ENCODE measurements around the gene PLCB1. TPM values are rescaled to one million over a fixed set of nuclear protein-coding genes. Genes with fewer than 3 reads are reported as not detected.
"Not testable (repeated sequence)": the region's sequence is repeated elsewhere in the genome, so short reads cannot be mapped to it uniquely, and the experiment has no call there.

PLCB1 gene
- total RNA-seq, 1 donor = 14.6 TPM

DNA sequence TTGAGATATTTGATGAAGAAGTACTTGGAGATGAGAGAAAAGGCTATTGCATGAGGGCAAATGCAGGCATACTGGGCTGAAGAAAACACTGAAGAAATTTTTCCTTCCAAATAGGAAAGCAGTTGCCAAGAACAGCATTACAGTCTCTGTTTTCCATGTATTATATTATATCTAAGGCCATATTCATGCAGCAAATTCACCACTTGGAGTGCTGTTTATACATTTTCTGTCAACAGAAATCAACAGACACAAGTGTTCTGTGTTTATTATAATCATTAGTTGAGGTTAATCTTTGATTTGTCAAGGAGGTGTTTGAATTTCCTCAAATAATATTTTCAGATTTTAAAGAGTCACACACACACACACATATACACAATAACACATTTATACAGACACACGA is 668.0 kb downstream of the PLCB1 start:
- Histone ChIP-seq H3K4me1 (ENCODE audit: insufficient read depth, low read length) (no peaks in the 10 kb centered on the region), H3K4me3 (ENCODE audit: low read length) (no peak overlapping the region), H3K9me3 (ENCODE audit: low read depth, low read length) (no peaks in the 10 kb centered on the region), H3K27me3 (ENCODE audit: insufficient read depth, low read length) (no peaks in the 10 kb centered on the region)

DNA sequence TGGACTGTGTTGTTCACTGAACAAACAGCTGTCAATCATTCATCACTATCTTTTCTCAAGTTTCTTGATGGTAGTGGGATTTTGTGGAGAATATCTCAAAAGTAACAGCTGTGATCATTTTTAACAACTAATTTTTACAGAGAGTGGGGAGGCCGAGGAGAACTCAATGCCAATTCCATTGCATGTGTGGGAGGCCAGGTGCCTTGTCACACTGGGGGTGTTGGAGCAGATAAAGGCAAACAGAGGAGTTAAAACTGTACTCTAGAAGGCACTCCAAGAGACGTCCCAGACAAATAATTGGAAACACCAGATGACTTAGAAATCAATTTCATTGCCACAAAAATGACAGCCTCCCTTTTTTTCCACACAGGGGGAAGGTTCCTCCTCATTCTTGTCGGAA is 669.6 kb downstream of the PLCB1 start:
- H3K4me1 ChIP-seq (ENCODE audit: insufficient read depth, low read length) = no peaks in the 10 kb centered on the region
- no peaks in the 10 kb centered on the region for H3K9me3 ChIP-seq (ENCODE audit: low read depth, low read length)
- no peak overlapping the region for H3K4me3 ChIP-seq (ENCODE audit: low read length)
- no peaks in the 10 kb centered on the region for H3K27me3 ChIP-seq (ENCODE audit: insufficient read depth, low read length)

GRCh38 chr20:8803065-8803464 is 671.0 kb downstream of the PLCB1 start:
- Histone ChIP-seq H3K27me3 (ENCODE audit: insufficient read depth, low read length) (no peaks in the 10 kb centered on the region), H3K4me1 (ENCODE audit: insufficient read depth, low read length) (no peaks in the 10 kb centered on the region), H3K9me3 (ENCODE audit: low read depth, low read length) (no peaks in the 10 kb centered on the region), H3K4me3 (ENCODE audit: low read length) (no peak overlapping the region)

- Histone ChIP-seq H3K9me3 (ENCODE audit: low read depth, low read length) (no peaks in the 10 kb centered on the region), H3K4me1 (ENCODE audit: insufficient read depth, low read length) (no peaks in the 10 kb centered on the region), H3K27me3 (ENCODE audit: insufficient read depth, low read length) (no peaks in the 10 kb centered on the region), H3K4me3 (ENCODE audit: low read length) (no peak overlapping the region)
These were observed 671.9 kb downstream of the PLCB1 start for GRCh38 chr20:8803941-8804340.

GRCh38 chr20:8805737-8806442 is 673.8 kb downstream of the PLCB1 start:
- no peaks in the 10 kb centered on the region for H3K27me3 ChIP-seq (ENCODE audit: insufficient read depth, low read length)
- no peak overlapping the region for H3K4me3 ChIP-seq (ENCODE audit: low read length)
- H3K9me3 ChIP-seq (ENCODE audit: low read depth, low read length) = no peaks in the 10 kb centered on the region
- no peaks in the 10 kb centered on the region for H3K4me1 ChIP-seq (ENCODE audit: insufficient read depth, low read length)

- H3K27me3 ChIP-seq (ENCODE audit: insufficient read depth, low read length) = no peaks in the 10 kb centered on the region
These were observed 675.6 kb downstream of the PLCB1 start for GRCh38 chr20:8807480-8808201.

GRCh38 chr20:8808202-8808535 is 676.1 kb downstream of the PLCB1 start:
- Histone ChIP-seq H3K4me3 (ENCODE audit: low read length) (no peak overlapping the region), H3K4me1 (ENCODE audit: insufficient read depth, low read length) (no peaks in the 10 kb centered on the region), H3K9me3 (ENCODE audit: low read depth, low read length) (no peaks in the 10 kb centered on the region), H3K27me3 (ENCODE audit: insufficient read depth, low read length) (no peaks in the 10 kb centered on the region)

More at GRCh38 chr20:8807480-8808201, 675.6 kb downstream of the PLCB1 start:
- no peak overlapping the region for H3K4me3 ChIP-seq (ENCODE audit: low read length)
- no peaks in the 10 kb centered on the region for H3K9me3 ChIP-seq (ENCODE audit: low read depth, low read length)
- H3K4me1 ChIP-seq (ENCODE audit: insufficient read depth, low read length) = no peaks in the 10 kb centered on the region

DNA sequence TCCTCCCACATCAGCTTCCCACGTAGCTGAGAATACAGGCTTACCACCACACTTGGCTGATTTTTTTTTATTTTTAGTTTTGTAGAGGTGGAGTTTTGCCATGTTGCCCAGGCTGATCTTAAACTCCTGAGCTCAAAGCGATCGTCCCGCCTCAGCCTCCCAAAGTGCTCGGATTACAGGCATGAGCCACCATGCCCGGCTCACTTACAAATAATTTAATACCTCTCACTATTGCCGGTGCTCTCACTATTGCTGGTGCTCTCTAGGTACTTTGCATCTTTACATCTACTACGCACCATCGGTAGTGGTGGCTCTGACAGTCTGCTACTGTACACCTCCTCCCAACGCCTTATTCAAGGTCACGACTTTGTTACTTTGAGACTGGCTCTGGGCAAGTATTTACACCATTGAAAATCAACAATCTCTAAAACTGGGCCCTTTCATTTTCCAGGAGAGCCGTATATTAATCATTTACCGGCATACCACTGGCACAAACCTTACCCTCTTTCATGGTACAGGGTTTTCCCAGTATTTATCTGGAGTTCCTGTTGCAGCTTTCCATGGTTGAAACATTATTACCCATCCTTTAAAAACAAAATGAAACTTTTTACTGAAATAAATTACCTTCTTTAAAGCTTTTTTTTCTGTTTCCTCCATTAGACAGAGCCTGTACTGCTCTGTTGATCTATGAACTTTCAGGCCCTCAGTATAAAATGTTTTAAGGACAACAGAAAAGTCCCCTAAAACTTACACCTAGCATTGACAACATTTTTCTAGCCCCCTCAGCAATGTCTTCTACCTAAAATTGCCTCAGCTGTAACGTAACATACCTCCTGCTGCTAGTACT is 677.3 kb downstream of the PLCB1 start:
- Histone ChIP-seq H3K4me3 (ENCODE audit: low read length) (no peak overlapping the region), H3K27me3 (ENCODE audit: insufficient read depth, low read length) (no peaks in the 10 kb centered on the region), H3K9me3 (ENCODE audit: low read depth, low read length) (no peaks in the 10 kb centered on the region), H3K4me1 (ENCODE audit: insufficient read depth, low read length) (no peaks in the 10 kb centered on the region)

DNA sequence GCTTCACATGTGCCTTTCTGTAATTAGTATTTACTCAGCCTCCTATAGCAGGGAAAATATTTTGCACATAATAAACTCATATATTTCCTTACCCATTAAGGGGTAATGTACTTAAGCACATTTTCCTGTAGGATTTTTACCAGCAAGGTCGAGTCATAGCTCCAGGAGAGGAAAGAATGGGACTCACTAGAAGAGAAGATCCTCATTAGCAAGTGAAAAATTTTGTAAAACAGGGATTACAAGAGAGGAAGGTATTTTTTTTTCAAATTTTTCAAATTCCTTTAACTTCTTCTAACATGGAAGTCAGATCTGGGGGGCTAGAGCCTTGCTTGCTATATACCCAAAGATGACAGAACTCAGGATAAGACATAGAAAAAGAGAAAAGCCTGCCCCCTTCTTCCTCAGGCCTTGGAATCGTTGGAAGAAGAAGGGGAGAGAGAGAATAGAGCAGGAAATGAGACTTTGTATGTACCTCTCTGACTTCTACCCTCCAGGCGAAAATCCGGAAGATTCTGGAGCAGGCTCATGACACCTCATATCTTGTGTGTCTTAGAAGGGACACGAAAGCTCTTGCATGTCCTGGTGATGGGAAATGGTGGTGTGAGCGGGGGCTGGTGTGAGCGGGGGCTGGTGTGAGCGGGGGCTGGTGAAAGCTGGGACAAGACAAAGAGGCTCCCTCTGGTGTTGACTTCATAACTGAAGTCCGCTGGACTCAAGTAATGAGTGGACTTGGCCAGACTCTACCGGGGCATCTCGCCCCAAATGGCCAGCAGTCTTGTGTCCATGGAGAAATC is 679.9 kb downstream of the PLCB1 start:
- no peaks in the 10 kb centered on the region for H3K9me3 ChIP-seq (ENCODE audit: low read depth, low read length)
- H3K27me3 ChIP-seq (ENCODE audit: insufficient read depth, low read length) = no peaks in the 10 kb centered on the region
- H3K4me3 ChIP-seq (ENCODE audit: low read length) = no peak overlapping the region
- H3K4me1 ChIP-seq (ENCODE audit: insufficient read depth, low read length) = no peaks in the 10 kb centered on the region

GRCh38 chr20:8812817-8813216 is 680.8 kb downstream of the PLCB1 start:
- H3K27me3 ChIP-seq (ENCODE audit: insufficient read depth, low read length) = no peaks in the 10 kb centered on the region
- no peaks in the 10 kb centered on the region for H3K9me3 ChIP-seq (ENCODE audit: low read depth, low read length)
- no peaks in the 10 kb centered on the region for H3K4me1 ChIP-seq (ENCODE audit: insufficient read depth, low read length)
- H3K4me3 ChIP-seq (ENCODE audit: low read length) = no peak overlapping the region

DNA sequence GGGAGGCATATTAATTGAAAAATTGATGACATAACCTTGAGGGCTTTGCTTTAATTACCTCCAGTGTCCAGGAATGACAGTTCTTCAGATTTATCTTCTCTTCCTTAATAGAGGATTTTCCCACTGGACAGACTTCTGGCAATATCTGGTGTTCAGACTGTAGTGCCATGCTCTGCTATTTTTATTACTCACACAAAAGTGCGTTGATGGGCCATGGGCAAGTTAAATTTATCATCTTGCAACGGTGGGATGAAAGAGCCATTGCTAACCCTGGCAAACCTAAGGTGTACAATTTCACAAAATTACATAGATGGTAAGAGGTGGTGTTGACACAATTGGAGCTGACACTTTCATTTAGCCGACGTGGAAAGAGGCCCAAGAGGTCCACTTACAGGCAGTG is 683.1 kb downstream of the PLCB1 start:
- H3K4me3 ChIP-seq (ENCODE audit: low read length) = no peak overlapping the region
- H3K27me3 ChIP-seq (ENCODE audit: insufficient read depth, low read length) = no peaks in the 10 kb centered on the region
- no peaks in the 10 kb centered on the region for H3K4me1 ChIP-seq (ENCODE audit: insufficient read depth, low read length)
- H3K9me3 ChIP-seq (ENCODE audit: low read depth, low read length) = no peaks in the 10 kb centered on the region

DNA sequence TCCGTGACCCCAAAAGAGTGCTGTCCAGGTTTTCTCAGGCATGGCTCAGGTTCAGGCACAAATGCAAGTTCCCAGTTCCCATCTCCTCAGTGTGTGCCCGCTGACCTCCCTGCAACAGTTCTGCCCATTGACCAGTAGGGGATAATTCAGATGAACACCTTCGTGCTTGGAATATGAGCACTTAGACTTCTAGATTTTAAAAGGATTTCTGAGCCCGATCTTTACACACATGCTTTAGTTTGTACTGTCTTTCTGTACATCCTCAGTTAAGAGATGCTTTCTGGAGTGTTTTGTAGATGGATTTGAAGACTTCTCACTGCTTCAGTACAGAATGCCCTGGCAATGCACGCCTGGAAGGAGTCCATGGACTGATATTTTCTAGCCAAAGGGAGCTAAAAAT is 697.2 kb downstream of the PLCB1 start:
- no peaks in the 10 kb centered on the region for H3K9me3 ChIP-seq (ENCODE audit: low read depth, low read length)
- H3K4me1 ChIP-seq (ENCODE audit: insufficient read depth, low read length) = no peaks in the 10 kb centered on the region
- no peaks in the 10 kb centered on the region for H3K27me3 ChIP-seq (ENCODE audit: insufficient read depth, low read length)
- no peak overlapping the region for H3K4me3 ChIP-seq (ENCODE audit: low read length)

DNA sequence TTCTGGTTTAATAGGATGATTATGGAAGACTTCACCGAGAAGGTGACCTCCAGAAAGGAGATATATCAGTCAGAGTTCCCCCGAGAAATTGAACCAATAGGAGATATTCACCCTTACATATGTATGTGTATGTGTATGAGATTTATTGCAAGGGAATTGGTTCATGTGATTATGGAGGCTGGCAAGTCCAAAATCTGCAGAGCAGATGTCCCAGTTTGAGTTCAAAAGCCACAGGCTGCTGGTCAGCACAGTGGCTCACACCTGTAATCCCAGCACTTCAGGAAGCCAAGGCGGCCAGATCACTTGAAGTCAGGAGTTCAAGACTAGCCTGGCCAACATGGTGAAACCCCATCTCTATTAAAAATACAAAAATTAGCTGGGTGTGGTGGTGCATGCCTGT is 702.2 kb downstream of the PLCB1 start:
- not testable (repeated sequence) for H3K4me3 ChIP-seq (ENCODE audit: low read length); H3K4me1 ChIP-seq (ENCODE audit: insufficient read depth, low read length); H3K9me3 ChIP-seq (ENCODE audit: low read depth, low read length); H3K27me3 ChIP-seq (ENCODE audit: insufficient read depth, low read length)

DNA sequence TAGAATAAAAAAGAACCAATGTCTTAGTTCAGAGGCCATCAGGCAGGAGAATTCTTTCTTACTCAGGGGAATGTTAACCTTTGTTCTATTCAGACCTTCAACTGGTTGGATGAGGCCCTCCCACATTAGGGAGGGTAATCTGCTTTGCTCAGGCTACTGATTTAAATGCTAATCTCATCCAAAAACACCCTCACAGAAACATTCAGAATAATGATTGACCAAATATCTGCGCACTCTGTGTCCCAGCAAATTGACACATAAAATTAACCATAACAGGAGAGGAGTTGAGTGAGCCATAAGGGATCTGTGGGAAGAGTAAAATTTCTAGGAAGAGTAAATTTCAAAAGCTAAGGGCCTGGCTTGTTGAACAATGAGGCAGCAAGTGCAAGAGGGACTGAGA is 702.8 kb downstream of the PLCB1 start:
- Histone ChIP-seq H3K4me3 (ENCODE audit: low read length) (no peak overlapping the region), H3K27me3 (ENCODE audit: insufficient read depth, low read length) (no peaks in the 10 kb centered on the region), H3K4me1 (ENCODE audit: insufficient read depth, low read length) (no peaks in the 10 kb centered on the region), H3K9me3 (ENCODE audit: low read depth, low read length) (no peaks in the 10 kb centered on the region)

DNA sequence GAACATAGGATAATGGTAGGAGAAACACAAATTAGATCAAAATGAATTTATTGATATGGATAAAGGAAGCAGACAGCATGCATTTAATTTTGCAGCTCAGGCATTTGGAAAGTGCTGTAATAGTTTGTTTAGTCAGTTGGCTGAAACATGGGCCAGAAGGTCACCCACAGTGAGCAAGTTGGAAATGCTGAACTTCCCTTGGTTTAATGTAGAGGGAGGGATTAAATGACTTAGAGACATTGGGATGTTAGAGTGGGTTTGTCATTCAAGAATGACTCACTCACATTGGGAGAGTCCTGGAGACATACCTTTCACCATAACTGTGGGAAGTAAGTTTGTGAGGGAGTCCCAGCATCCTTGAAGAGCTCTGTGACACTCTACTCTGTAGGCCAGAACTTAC is 705.3 kb downstream of the PLCB1 start:
- H3K4me1 ChIP-seq (ENCODE audit: insufficient read depth, low read length) = no peaks in the 10 kb centered on the region

More for the DNA sequence above, 705.3 kb downstream of the PLCB1 start:
- Histone ChIP-seq H3K27me3 (ENCODE audit: insufficient read depth, low read length) (no peaks in the 10 kb centered on the region), H3K9me3 (ENCODE audit: low read depth, low read length) (no peaks in the 10 kb centered on the region), H3K4me3 (ENCODE audit: low read length) (no peak overlapping the region)

Measured in mononuclear cell (primary cell).